ENCODE data around the gene STARD7.

The STARD7 gene

GRCh38 chr2:96153991-96154431 lies 54.6 kb downstream of the STARD7 start:
- H3K27ac ChIP-seq: no peak overlapping the region
- 0 out of 2 replicates have a peak, but pooled peaks have one; percentile 9 for TF ChIP-seq CTCF (conservative IDR thresholded peaks at IDR 0.05)

GRCh38 chr2:96153291-96153713 lies 55.3 kb downstream of the STARD7 start:
- no peak for TF ChIP-seq CTCF (conservative IDR thresholded peaks at IDR 0.05)
- H3K27ac ChIP-seq: no peak overlapping the region

GRCh38 chr2:96152304-96153161 lies 56.1 kb downstream of the STARD7 start:
- TF ChIP-seq CTCF (conservative IDR thresholded peaks at IDR 0.05): no peak
- H3K27ac ChIP-seq: no peak overlapping the region

- no peak for TF ChIP-seq CTCF (conservative IDR thresholded peaks at IDR 0.05)
- H3K27ac ChIP-seq: no peak overlapping the region
These were observed 56.9 kb downstream of the STARD7 start for GRCh38 chr2:96151595-96152303.

- H3K27ac ChIP-seq: no peak overlapping the region
- no peak for TF ChIP-seq CTCF (conservative IDR thresholded peaks at IDR 0.05)
These were observed 57.6 kb downstream of the STARD7 start for GRCh38 chr2:96150791-96151594.

GRCh38 chr2:96150007-96150640 lies 58.5 kb downstream of the STARD7 start:
- H3K27ac ChIP-seq: no peak overlapping the region
- no peak for TF ChIP-seq CTCF (conservative IDR thresholded peaks at IDR 0.05)
